HuH-7.5 (cell line): ENCODE results near the gene MFAP3.

Experiments
- DNase-seq: peaks from one replicate; pipeline ENCODE4 v3.0.0; 2011; ENCODE audit warnings: low spot score

MFAP3 gene

DNA sequence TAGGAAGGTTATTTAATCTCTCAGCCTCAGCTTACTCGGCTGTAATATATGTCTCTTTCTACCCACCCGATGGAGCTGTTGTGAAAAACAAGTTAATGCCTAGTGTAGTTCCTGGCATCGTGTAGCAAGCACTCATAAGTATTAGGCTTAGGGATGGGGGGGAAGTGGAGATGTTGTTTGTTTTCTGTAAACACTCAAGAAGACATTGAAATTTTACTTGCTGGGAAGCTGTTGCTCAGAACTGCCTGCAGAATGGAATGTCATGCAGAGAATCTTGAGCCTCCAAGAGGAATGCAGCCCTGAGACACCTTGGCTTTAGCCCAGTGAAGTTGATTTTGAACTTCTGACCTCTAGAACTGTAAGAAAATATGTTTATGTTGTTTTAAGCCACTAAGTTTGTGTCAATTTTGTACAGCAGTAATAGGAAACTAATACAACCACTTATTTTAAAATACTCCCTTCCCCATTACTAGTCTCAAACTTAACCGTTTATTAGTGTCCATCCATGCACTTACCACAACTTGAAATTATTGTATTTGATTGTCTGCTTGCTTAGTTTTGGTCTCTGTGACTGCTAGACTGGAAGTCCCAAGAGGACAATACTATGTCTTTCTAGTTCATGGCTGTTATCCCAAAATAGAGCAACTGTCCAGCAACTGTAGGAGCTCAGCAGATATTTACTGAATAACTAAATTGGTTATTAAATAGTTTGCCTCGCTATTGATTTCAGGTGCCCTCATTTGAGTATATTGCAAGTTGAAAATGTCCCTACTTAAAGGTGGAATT is 53.8 kb downstream of the MFAP3 start:
- no peak for DNase-seq

DNA sequence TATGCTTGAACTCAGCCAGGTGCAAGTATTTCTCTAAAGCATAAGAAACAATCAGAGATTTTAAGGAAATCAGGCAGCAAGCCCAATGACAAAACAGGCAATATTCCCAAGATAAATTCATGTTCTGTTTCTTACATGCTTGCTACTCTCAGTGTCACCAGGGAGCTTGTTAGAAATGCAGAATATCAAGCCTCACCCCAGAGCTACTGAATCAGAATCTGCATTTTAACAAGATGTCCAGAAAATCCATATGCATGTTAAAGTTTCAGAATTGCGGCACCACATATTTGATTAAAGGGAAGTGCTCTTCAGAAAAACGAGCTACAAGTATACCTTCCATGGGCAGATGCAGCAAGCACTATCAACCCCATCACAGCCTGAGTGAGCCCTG is 54.4 kb downstream of the MFAP3 start:
- DNase-seq, result no peak

DNA sequence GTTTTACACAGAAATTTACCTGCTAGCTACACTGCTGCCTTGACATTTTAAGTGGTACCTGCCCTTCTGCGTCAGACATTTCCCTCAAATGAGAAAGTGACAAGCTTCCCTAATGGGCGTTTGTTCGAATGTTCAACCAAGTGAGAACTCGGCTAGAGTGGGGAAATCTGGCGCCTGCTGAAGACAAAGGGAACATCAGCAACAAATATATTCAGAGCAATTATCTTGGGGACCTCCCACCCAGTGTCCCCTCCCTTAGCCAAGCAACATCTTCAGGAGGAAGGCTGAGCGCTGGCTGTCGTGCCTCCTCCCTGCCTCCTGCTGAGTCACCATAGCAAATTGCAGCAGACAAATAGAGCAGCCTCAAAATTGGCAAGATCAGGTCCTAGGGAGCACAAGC is 57.1 kb downstream of the MFAP3 start:
- DNase-seq, result no peak

DNA sequence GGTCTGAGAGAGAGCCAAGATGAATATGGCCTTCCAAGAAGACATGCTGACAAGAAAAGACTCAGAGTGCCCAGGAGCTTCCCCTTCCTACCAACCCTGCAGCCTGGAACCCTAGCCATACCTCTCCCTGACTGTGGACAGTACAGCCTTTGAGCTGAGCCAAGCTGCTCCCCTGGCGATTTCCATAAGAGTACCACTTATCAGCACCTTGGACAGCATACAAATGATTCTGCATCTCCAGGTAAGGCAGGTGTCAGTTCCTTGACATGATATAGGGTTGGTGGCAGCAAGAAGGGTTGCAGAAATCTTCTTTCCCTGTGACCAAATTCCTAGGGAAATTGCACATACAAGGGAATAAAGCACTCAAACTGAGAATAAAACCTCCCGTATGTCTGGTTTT is 58.3 kb downstream of the MFAP3 start:
- DNase-seq, result no peak

DNA sequence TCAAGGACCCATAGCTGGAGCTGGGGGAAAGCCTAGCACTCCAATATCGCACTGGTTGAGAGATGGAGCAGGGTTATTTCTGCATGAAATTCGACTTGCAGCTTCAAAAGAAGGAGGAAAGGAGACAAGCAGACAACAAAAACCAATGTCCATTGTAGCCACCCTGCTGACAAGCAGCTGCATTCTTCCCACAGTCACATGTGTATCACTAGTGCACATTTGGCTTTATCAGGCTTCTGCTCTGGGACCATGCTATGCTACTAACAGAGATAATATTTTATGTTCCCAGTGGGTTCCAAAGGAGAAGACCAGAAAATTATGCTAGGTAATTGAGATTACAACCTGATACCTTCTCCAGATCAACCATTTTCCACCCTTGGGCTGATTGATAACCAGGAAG is 59.7 kb downstream of the MFAP3 start:
- DNase-seq, result no peak

DNA sequence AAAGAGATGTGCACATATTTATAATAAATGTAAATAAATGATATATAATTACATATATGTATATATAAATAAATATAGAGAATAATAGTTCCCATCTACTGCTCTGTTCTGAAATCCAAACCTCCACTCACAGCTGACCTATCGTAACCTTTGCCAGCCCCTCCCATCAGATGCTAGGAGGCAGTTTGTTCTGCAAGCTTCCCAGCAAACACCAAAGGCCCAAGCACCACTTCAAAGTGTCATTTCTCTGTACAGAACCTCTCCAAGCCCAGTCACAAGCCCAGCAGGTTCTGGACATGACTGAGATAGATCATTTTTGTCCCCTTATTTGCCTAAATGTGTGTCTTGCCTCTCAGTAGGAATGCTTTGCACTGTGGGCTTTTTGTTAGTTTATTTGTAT is 62.4 kb downstream of the MFAP3 start:
- DNase-seq, result no peak

DNA sequence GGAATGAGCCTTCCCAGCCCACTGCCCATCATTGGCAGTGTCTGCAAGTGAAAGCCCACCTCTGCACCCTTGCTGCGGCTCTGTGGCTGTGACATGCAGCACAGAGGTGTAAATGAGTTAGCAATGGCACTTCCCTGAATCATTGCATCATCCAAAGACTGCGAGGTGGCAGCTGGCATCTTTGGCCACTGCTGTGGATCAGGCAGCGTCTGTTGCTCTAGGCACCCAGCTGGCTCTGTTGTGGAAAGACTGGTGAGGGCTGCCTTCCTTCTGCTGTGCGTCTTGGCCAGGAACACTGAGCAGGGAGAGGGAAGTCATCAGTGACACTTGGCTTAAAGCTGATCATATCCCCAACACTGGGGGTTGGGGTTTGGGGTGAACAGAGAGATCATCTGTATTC is 64.5 kb downstream of the MFAP3 start:
- DNase-seq, result no peak
